ENCODE data around the gene CLDN16.
A peak's percentile ranks its signal among the peaks of the same experiment; 100 is the strongest.

The CLDN16 gene

DNA sequence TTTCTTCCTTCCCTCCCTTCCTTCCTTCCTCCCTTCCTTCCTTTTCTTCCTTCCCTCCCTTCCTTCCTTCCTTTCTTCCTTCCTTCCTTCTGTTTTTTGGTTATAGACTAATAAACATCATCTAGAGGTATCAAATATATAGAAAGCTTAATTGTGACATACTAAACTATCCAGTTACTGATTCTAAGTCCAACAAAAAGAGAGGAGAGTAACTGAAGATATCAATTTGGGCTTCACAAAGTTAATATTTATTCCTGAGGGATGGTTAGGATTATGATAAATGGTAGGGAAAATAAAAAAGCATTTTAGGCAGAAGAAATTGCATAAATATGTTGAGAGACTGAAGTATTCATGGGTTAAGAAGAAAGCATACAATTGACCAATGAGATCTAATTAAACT is 7.8 kb upstream of the CLDN16 start:
- no peak for DNase-seq (ENCODE audit: low spot score)

DNA sequence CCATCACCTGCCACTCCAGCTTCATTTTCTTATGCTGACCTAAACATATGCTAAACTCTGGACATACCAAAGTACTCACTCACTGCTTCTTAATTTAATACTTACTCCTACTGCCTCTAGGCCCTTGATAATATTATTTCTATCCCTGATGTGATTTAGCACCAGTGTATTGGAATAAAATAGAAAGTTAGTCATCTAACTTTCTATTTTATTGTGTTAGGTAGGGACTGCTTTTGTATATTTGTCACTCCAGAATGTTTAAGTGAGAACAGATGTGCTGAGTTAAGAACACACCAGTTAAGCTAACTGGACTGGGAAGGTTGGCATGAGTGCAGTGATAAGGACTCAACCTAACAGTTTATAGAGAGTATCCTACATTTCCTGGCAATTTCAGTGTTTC is 6.5 kb upstream of the CLDN16 start:
- no peak for DNase-seq (ENCODE audit: low spot score)

DNA sequence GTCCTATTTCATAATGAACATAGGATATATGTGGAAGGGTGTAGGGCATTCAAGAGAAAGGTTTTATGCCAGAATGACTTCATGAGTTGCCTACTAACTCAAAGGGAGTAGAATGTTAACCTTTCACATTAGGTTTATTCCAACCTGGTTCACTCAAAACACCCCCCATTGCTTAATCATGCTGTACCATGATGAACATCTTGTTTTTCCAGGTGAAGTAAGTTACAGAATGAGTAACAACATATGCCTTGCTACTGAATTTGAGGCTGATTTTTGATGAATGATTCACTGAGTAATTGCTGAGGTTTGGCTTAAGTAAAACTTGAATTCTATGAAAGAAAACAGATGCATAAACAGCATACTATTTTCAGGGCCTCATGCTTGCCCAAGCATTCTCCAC is 5.9 kb upstream of the CLDN16 start:
- DNase-seq (ENCODE audit: low spot score), result no peak

DNA sequence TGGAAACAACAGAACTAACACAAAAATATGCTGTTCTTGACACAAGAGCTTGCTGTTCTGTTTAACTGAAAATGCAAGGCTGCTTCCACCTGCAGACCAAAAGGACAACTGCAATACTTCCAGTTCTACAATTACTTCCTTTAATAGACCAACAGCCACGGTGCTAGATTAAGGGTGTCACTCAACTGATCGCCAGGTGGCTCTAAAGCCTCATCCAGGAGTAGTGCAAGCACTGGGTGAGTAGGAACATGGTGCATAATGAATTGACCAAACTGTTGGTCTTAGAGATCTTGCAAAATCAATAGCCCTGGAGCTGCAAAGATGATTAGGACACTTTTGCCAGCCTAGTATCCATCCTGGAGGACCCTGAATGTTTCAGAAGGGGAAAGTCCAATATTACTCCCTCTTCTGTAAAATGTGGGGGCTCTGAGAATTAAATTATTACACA is 3.6 kb upstream of the CLDN16 start:
- DNase-seq (ENCODE audit: low spot score), result peak; percentile 43

DNA sequence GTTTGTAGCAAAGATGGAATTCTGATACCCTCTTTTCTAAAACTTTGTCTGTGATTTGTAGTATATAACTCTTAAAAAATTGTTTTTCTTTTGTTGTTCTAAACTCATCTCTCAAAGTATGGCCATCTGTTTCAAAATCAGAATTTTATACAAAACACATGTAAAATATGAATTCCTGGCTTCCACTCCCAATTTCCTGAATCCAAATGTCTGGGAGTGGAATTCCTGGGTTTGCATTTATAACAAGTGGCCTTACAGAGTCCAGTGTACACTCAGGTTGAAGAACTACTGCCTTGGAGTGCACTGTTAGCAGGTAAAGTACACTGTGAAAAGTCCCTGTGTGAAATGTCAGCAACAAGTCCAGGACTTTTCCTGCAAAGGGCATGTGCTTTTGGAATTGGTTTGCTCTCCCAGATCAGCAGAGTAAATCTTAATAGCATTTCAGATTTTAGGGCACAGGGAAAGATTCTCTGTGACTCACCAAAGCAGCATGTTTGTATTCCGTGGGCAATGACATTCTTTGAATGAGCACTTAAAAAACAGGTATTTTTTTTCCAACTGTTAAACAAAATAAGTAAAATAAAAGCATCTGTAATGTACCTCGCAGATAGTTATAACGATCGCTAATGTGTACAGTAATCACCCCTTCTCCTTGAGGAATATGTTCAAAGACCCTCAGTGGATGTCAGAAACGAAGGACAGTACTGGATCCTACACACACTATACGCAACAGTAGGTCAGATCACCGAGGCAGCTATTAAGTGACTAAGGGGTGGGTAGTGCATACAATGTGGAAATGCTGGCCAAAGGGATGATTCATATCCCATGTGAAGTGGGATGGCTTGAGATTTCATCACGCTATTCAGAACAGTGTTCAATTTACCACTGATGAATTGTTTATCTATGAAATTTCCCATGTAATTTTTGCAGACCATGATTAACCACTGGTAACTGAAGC is 2.0 kb upstream of the CLDN16 start:
- no peak for DNase-seq (ENCODE audit: low spot score)

DNA sequence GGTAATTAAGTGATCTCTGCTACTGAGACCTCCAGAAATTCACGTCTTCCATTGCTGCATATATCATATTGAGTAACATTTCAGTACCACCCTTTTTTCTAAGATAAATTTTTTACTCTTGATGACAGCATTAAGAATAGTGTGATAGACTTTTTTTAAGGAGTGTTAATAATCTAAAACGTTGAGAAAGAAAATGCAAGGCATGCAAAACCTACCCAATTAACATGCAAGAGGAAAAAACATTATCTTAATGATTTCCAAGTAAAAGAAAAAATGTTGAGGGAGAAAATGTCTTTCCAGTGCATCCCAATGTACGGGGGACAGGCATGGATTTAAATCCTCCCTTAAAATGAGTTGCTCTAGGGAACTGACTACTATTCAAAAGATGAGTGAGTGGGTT is 740 bp downstream of the CLDN16 start:
- no peak for DNase-seq (ENCODE audit: low spot score)

DNA sequence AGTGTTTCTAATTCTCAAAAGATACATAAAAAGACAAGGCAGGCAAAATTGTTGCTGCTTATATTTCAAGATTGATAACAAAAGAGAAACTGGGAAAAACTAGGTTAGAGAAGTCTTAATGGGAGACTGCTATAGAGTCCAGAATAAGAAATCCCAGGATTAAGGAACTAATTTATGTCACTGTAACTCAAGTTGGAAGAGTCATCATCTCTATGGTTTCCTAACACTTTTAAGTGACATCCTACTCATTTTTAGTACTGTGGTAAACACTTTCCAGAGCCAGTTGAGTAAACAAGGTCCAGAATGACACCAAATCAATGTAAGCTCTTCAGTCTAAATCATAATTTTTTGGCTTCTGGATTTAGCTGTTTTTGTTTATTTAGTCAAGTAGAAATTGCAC is 8.0 kb downstream of the CLDN16 start:
- no peak for DNase-seq (ENCODE audit: low spot score)

DNA sequence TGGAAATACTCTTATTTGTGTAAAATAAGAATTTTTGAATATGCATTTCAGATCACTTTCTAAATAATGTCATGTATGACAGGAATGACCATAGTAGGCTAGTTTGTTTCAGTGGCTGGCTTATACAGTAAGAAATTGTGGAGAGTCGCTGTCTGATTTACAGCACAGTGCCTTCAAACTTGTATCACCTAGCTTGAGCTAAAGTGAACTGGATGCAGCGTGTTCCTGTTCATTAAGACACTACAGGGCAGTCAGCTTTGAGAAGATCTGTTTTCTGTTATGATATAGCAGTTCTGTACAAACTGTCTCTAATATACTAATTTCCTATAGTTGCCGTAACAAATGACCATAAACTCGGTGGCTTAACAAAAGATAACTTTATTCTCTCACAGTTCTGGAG is 9.9 kb downstream of the CLDN16 start:
- DNase-seq (ENCODE audit: low spot score), result no peak

DNA sequence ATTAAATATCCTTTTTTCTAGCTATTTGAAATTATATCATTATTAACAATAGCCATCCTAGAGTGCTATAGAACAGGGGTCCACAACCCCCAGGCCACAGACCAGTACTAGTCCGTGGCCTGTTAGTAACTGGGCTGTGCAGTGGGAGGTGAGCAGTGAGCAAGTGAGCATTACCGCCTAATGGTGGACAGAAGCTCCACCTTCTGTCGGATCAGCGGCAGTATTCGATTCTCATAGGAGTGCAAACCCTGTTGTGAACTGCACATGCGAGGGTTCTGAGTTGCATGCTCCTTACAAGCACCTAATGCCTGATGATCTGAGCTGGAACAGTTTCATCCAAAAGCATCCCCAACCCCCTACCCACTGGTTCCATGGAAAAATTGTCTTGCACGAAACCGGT is 11.7 kb downstream of the CLDN16 start:
- no peak for DNase-seq (ENCODE audit: low spot score)

DNA sequence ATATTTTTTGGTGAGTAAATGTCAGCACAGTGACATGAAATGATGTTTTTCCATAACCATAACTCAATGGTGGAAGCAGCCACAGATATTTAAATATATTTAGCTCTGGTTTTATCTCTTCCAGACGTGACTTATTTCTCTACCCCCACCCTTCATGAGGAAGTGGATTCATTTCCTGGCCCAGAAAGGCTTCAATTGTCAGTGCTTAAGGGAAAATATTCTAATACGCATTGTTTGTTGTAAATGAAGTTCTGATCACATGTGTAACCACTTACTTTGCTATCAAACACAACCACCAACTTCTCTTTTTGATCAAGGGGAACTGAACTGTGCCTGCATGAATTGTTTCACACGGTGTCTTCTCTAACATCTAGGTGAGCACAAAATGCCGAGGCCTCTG is 14.0 kb downstream of the CLDN16 start:
- DNase-seq (ENCODE audit: low spot score), result no peak

DNA sequence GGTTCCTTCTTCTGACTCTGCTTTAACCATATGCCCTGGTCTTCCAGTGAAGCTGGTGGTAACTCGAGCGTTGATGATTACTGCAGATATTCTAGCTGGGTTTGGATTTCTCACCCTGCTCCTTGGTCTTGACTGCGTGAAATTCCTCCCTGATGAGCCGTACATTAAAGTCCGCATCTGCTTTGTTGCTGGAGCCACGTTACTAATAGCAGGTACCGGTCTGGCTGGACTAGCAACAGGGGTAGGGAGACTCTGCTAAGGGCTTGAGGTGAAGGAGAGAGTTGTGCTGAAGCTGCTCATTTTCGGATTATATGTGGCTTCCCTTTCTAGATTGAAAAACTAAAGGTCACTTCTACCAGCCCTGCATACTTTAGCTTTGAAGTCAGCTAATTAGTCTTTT is 16.8 kb downstream of the CLDN16 start:
- DNase-seq (ENCODE audit: low spot score), result no peak

DNA sequence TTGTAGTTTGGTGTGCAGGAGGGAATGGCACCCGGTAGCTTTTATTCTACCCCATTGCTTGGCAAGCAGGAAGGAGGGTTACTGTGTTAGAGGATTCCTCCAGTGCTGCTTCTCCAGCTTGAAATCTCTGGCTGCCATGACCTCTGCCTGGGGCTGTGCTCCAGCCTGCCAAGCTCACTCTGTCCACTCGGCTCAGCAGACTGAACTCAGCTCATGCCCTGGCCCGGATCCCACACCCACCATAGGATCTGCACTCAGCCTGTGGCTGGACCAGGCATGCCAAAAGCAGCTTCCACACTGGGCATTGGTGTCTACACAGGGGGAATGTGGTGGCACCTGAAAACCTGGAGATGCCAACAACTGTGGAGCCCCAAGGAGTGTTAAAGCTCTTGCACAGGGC is 26.3 kb downstream of the CLDN16 start:
- DNase-seq (ENCODE audit: low spot score), result no peak

DNA sequence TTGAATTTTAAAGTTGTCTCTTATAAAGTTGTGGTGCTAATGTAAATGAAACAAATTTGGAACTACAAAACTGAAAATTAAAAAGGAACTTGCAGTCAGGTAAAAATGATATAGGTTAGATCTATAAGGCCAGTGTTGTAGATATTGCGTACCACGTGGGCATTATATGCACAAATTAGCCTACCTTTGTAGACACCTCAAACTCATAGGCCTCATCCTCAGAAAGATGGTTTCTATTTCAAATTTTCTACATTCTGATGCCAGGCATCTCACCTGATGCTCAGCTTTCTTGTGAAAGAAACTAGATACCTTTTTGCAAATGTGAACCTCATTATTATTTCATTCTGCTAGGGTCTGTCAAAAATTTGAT is 36.1 kb downstream of the CLDN16 start:
- DNase-seq (ENCODE audit: low spot score), result no peak

DNA sequence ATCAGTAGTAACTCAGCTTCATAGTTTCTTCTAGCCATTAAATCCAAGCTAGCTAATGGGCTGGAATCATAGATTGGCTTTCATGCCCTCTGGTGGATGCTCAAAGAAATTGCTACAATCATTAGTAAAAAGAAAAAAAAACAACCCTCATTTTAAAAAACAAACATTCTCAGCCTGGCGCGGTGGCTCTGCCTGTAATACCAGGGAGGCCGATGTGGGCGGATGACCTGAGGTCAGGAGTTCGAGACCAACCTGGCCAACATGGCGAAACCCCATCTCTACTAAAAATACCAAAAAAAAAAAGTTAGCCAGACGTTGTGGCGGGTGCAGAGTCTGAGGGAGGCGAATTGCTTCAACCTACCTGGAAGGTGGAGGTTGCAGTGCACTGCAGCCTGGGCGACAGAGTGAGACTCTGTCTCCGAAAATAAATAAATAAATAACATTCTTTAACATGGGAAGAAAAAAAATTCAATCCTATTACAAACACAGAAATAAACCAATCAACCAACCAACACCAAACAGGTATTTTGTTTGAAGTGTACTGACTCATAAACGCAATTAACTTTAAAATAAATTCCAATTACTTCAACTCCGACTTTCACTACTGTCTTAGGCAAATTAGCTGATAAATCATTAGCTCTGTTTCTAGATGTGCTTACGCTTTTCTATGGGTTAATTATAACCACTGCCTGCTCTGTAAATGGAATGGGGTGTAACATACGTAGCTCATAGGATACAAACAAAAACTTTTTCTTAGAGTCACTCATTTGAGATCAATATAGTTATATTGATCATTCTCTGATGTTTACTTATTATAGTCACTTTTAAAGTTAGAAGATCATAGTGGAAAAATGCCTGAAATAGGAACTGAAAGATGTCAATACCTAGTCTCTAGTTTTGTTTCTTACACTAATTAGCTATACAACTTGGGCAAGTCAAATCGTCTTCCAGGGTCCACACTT is 36.8 kb downstream of the CLDN16 start:
- peak; percentile 74 for DNase-seq (ENCODE audit: low spot score)

DNA sequence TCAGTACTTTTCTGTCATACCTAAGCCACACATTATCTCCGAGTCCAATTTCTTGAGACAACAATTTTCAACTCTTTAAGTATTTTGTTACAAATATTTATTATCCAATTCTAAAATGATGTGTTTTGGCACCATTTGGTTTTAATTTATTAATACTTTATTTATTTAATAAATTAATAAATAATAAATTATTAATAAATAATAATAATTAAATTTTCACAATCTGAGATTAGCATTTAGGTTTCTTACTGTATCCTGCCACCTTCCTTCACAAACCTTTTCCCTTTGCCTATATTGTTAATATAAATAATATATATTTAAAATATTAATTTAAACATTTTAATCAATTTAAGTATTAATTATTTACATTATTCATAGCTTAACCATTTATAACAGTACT is 37.9 kb downstream of the CLDN16 start:
- no peak for DNase-seq (ENCODE audit: low spot score)

DNA sequence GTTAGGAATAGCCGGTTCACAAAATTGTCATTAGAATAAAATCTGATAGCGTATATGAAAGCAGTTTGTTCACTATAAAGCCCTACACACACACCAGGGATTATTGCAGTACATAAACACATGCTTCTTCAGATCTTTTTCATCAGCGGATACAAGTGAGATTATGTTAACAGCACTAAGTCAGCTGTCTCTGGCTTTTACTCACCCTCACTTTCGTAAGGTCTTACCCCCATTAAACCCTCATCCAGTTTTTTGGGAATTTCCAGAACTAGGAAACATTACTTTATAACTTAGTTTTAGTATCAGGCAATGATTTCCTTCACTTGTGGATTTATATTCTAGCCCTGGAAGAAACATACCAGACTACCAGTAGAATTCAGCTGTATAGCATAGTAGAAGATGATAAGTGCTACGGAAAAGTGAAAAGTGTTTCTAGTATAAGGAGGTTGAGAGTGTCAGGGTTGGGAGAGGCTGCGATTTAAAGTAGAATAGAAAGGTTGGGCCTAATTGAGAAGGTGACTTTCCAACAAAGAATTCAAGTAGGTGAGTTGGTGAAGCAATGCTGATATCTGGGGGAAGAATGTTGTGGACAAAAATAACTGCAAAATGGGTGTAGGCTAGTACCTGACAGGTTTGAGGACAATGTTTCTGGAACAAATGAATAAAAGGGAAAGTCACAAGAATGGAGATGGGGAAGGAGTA is 39.0 kb downstream of the CLDN16 start:
- no peak for DNase-seq (ENCODE audit: low spot score)

DNA sequence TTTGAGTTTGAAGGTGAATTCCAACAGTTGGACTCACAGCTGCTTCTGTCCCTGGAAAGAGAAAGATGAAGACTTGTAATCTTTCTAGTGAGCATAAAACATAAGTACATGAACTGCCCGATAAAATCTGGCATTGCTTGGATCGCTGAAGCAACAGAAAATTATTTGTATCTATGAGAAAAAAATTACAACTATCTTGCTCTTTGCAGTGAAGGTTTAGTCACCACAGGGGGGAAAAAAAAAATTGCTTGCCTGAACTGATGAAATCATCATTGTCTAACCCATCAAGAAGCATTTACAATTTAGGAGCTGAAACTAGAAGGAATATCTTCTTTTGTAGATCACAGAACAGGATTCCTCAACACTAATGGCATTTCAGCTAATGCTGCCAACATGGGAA is 41.7 kb downstream of the CLDN16 start:
- DNase-seq (ENCODE audit: low spot score), result no peak

DNA sequence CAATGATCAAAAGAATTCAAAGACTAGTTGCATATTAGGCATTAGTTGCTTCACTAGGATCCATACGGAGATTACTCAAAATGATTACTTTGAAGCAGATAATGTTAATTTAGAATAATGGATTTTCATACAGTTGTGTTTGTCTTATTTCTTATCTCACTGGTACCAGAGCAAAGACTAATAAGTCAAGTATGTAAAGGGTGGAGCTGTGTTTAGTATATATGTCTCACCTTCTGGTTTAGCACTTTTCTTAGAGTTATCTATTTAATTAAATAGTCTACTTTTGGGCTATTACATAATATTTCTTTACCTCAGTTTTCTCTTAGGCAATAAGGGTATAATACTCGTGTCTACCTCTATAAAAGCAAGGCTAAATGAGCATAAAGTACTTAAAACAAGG is 42.9 kb downstream of the CLDN16 start:
- DNase-seq (ENCODE audit: low spot score), result no peak

DNA sequence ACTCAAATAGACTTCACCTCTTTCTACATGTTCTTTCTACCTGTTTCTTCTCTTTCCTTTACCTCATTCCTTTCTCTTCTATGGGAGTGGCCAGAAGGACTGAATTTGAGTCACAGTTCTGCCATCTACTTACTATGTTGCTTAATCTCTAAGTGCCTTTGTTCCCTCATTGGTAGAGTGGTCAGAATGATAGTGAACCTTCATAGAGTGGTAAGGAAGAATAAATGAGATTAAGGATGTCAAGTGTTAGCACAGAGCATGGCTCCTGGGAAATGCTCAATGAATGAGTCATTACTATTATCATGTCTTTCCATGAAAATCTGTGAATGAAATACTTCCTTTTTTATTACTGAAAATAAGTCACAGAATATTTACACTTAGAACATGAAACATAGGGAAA is 44.3 kb downstream of the CLDN16 start:
- no peak for DNase-seq (ENCODE audit: low spot score)

DNA sequence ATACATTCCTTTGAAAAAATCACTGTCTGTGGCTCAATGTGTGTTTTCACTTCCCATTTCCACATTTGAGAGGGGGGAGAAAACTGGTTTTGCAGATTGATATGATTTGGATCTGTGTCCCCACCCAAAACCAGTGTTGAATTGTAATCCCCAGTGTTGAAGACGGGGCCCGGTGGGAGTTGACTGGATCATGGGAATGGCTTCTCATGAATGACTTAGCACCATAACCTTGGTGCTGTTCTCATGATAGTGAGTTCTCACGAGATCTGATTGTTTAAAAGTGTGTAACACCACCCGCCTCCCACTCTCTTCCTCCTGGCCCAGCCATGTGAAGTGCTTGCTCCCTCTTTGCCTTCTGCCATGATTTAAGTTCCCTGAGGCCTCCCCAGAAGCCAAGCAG is 45.7 kb downstream of the CLDN16 start:
- DNase-seq (ENCODE audit: low spot score), result no peak

DNA sequence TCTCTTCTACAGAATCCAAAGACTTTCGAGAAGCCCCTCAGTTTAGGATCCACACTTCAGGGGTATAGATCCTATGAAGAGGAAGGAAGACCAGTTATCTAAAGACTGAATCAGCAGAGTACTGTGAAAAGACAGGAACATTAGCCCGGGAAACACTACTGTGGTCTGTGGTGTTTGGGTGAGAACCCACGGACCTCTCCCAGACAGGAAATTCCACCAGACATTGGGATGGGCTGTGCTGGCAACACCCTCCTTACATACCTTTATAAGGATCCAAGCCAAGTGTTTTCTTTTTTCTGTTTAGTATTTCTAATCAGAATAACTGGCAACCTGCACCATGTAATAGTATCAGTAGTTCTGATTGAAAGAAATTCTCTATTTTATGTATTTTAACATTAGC is 47.7 kb downstream of the CLDN16 start:
- no peak for DNase-seq (ENCODE audit: low spot score)

DNA sequence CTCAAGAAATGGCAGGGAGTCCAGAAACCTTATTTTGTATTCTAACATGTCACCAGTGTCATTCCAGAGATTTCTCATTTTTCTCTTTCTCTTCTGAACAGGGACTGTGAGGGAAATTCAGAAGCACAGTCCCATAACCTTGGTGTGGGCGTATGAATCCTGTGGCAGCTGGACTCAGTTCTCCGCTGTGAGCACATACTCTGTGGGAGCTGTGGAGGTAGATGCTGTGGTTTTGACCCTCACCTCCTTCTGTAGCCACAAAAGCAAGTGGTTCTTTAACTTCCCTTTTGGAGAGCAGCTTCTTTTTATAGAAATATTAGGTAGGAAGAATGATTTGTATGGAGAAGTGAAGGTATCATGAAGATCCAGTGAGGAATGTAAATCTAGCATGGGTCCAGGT is 48.4 kb downstream of the CLDN16 start:
- no peak for DNase-seq (ENCODE audit: low spot score)

Data from pons (tissue), 1 donor.